K562 (cell line): ENCODE results near the gene ANKS3.

Experiments
- HCFC1 ChIP-seq: IDR thresholded peaks from 2 replicates; pipeline ENCODE4 v1.6.1; 2012; ENCODE audit warnings: low read depth, low read length, improper control_type of control experiment
- POLR2AphosphoS5 ChIP-seq: IDR thresholded peaks from 2 replicates; pipeline ENCODE4 v1.6.1; 2011; ENCODE audit warnings: mild to moderate bottlenecking, low read depth, low read length, moderate library complexity; ENCODE audit not compliant: control insufficient read depth, insufficient read depth
- RNF2 ChIP-seq: sonication (generic); IDR thresholded peaks from 2 replicates; pipeline ENCODE4 v1.6.1; 2016
- STAT5A ChIP-seq: IDR thresholded peaks from 2 replicates; pipeline ENCODE4 v1.6.1; 2012; ENCODE audit warnings: low read length, inconsistent platforms, borderline replicate concordance
- ZNF695 ChIP-seq: fragments of 450-650 bp; formaldehyde crosslinking; IDR thresholded peaks from 2 replicates; pipeline ENCODE4 v1.4.0; 2020; ENCODE audit warnings: mild to moderate bottlenecking, moderate library complexity

GRCh38 chr16:4733211-4733742 is 794 bp downstream of the ANKS3 start:
- TF ChIP-seq HCFC1 (no peak), ZNF695 (CRISPR knock-in tag) (no peak), STAT5A (no peak), RNF2 (no peak), POLR2AphosphoS5 (no peak)
